Spleen (tissue), 11 donors: ENCODE data around the gene EDAR. TPM values are rescaled to one million over a fixed set of nuclear protein-coding genes. Genes with fewer than 3 reads are reported as not detected.

Experiments used
- DNase-seq: peaks from one replicate; pipeline ENCODE4 v3.0.0-alpha.2; 2020
- H3K27ac ChIP-seq, 8 donors: fragments of 200-600 bp; sonication (generic) in 7 of 8; 1 replicate in 4 of 8; 2 replicates in 4 of 8; pipeline versions ENCODE4 v1.5.0 to v1.8.0; 2016 to 2021; ENCODE audit warnings: inconsistent platforms in 4 of 8, mild to moderate bottlenecking in 4 of 8, moderate library complexity in 1 of 8
- H3K27me3 ChIP-seq, 7 donors: fragments of 200-600 bp; sonication (generic) in 6 of 7; replicated peaks in 1 of 7; 1 replicate in 4 of 7; 2 replicates in 3 of 7; pipeline versions ENCODE4 v1.5.0 to v1.8.0; 2016 to 2021; ENCODE audit warnings: inconsistent platforms in 3 of 7, mild to moderate bottlenecking in 1 of 7
- H3K36me3 ChIP-seq, 6 donors: fragments of 200-600 bp; sonication (generic) in 5 of 6; 1 replicate in 4 of 6; 2 replicates in 2 of 6; pipeline versions ENCODE4 v1.5.0 to v1.8.0; 2016 to 2021; ENCODE audit warnings: inconsistent platforms in 2 of 6
- H3K4me1 ChIP-seq, 6 donors: fragments of 200-600 bp; sonication (generic) in 5 of 6; 1 replicate in 3 of 6; 2 replicates in 3 of 6; pipeline versions ENCODE4 v1.5.0 to v1.8.0; 2016 to 2021; ENCODE audit warnings: inconsistent platforms in 3 of 6
- H3K4me3 ChIP-seq, 8 donors: fragments of 200-600 bp; sonication (generic) in 7 of 8; 1 replicate in 4 of 8; 2 replicates in 4 of 8; pipeline versions ENCODE4 v1.5.0 to v1.8.0; 2016 to 2021; ENCODE audit warnings: inconsistent platforms in 4 of 8, mild to moderate bottlenecking in 4 of 8, moderate library complexity in 2 of 8
- H3K9me3 ChIP-seq, 8 donors: fragments of 200-600 bp; sonication (generic) in 7 of 8; 1 replicate in 4 of 8; 2 replicates in 4 of 8; pipeline versions ENCODE4 v1.5.0 to v1.8.0; 2016 to 2021; ENCODE audit warnings: inconsistent platforms in 4 of 8
- CTCF ChIP-seq, 11 experiments: fragments of 200-600 bp in 7 of 11; fragments of 450-650 bp in 4 of 11; sonication (generic) in 4 of 11; IDR thresholded peaks in 8 of 11; conservative IDR thresholded peaks in 3 of 11; 1 replicate in 7 of 11; 2 replicates in 4 of 11; pipeline versions ENCODE4 v1.4.0 to v1.8.0; 2016 to 2021; ENCODE audit warnings: antibody characterized with exemption in 11 of 11, inconsistent platforms in 4 of 11, mild to moderate bottlenecking in 1 of 11
- POLR2A ChIP-seq, 3 donors: fragments of 450-650 bp; IDR thresholded peaks; one replicate each; pipeline ENCODE4 v1.5.1; 2017; ENCODE audit warnings: antibody characterized with exemption in 3 of 3, mild to moderate bottlenecking in 1 of 3
- POLR2AphosphoS5 ChIP-seq, 3 donors: sonication (generic); formaldehyde crosslinking; IDR thresholded peaks; one replicate each; pipeline ENCODE4 v1.5.1; 2017; ENCODE audit warnings: antibody characterized with exemption in 3 of 3
- WGBS, 5 donors: extraction: QIAGEN DNeasy Blood & Tissue Kit in 3 of 5; methylation state at CpG; one replicate each; pipeline versions ENCODE4 v1.1.5 to v1.1.7; 2013 to 2018; 5-methylcytosine and 5-hydroxymethylcytosine counted together
- intact Hi-C: fragments of 100-400 bp; cut with DNase I; formaldehyde crosslinking; loops from one replicate; pipeline ENCODE4 v1.15.0; 2023; ENCODE audit warnings: low total_unique reads
- polyA plus RNA-seq, 3 donors: library from polyadenylated mRNA; stranded (reverse); fragments of 200-250 nt; gene quantifications; one replicate each; pipeline ENCODE4 v1.2.1, GENCODE V29; 2013
- total RNA-seq, 7 donors: library from RNA; depleted of rRNA in 3 of 7; stranded (reverse); fragments of >200 nt in 3 of 7; fragmentation: NEBNext Ultra II Directional in 4 of 7; extraction: Animal tissue kit (Norgen Biotek cat#: 25700) in 4 of 7; gene quantifications; one replicate each; pipeline versions ENCODE4 v1.1.0 to v1.2.1, GENCODE V29; 2016 to 2021
- donor health status: healthy with polysubstance abuse.
- donor health status: DM: no; HTN: no; CAD: no; lungs with moderate emphysema.
- donor health status: DM: no; HTN: no; CAD: no.
- donor health status: Bipolar disorder and iron deficiency.
- donor health status: healthy.
- donor health status: DM: no; HTN: no; CAD: no.
- donor health status: DM: yes; HTN: yes; CAD: no.

Gene EDAR
- total and polyA plus RNA-seq, 10 donors, result 0.02 to 0.67 (median 0.15) TPM; not detected in 2

GRCh38 chr2:108868911-108869310, 120.1 kb downstream of the EDAR start:
- intact Hi-C loops, result no loop called here
- DNase-seq, result no peak
- Histone ChIP-seq H3K9me3 (peaks cover 6 to 46% (median 33%) of the 10 kb centered on the region in 8 donors), H3K4me3 (no peak overlapping the region), H3K27ac (no peak overlapping the region), H3K27me3 (no peaks in the 10 kb centered on the region), H3K36me3 (peaks cover 0 to 28% (median 0%) of the 10 kb centered on the region in 6 donors), H3K4me1 (no peaks in the 10 kb centered on the region)
- no peak for TF ChIP-seq POLR2AphosphoS5 (IDR thresholded peaks at IDR 0.05)
- TF ChIP-seq POLR2A (IDR thresholded peaks at IDR 0.05), result no peak
- no peak for TF ChIP-seq CTCF (IDR thresholded peaks at IDR 0.05 in 8 of 11, conservative IDR thresholded peaks at IDR 0.05 in 3 of 11)
- 82 to 98% (median 93%) methylated on average over 1 of the region's 1 CpG for WGBS, 5 donors

- TF ChIP-seq POLR2AphosphoS5 (IDR thresholded peaks at IDR 0.05) (no peak), POLR2A (IDR thresholded peaks at IDR 0.05) (no peak), CTCF (IDR thresholded peaks at IDR 0.05 in 8 of 11, conservative IDR thresholded peaks at IDR 0.05 in 3 of 11) (no peak)
- H3K36me3 ChIP-seq, result peaks cover 0 to 28% (median 0%) of the 10 kb centered on the region in 6 donors
- peaks cover 6 to 39% (median 29%) of the 10 kb centered on the region in 8 donors for H3K9me3 ChIP-seq
- H3K4me1 ChIP-seq, result no peaks in the 10 kb centered on the region
- no peak overlapping the region for H3K4me3 ChIP-seq
- intact Hi-C loops, result no loop called here
- no peaks in the 10 kb centered on the region for H3K27me3 ChIP-seq
- no peak overlapping the region for H3K27ac ChIP-seq
- no peak for DNase-seq
Measured at GRCh38 chr2:108866041-108866440, 123.0 kb downstream of the EDAR start.

- intact Hi-C loops, result loop anchor here (10.0 kb wide), 1 partner anchor 656 kb away; no protein-coding TSS in a partner anchor
- no peak for DNase-seq
- no peak overlapping the region for H3K4me3 ChIP-seq
- no peaks in the 10 kb centered on the region for H3K27me3 ChIP-seq
- no peaks in the 10 kb centered on the region for H3K4me1 ChIP-seq
- H3K36me3 ChIP-seq, result peaks cover 0 to 4% (median 0%) of the 10 kb centered on the region in 6 donors
- no peak for TF ChIP-seq CTCF (IDR thresholded peaks at IDR 0.05 in 8 of 11, conservative IDR thresholded peaks at IDR 0.05 in 3 of 11)
- TF ChIP-seq POLR2AphosphoS5 (IDR thresholded peaks at IDR 0.05), result no peak
- TF ChIP-seq POLR2A (IDR thresholded peaks at IDR 0.05), result no peak
- WGBS, 5 donors, result 78 to 96% (median 89%) methylated on average over 3 of the region's 3 CpGs
- H3K9me3 ChIP-seq, result no peaks in the 10 kb centered on the region
- no peak overlapping the region for H3K27ac ChIP-seq
Measured at GRCh38 chr2:108858894-108859293, 130.1 kb downstream of the EDAR start.

GRCh38 chr2:108855194-108855593, 133.8 kb downstream of the EDAR start:
- Histone ChIP-seq H3K36me3 (peaks cover 0 to 26% (median 7%) of the 10 kb centered on the region in 6 donors), H3K4me1 (no peaks in the 10 kb centered on the region), H3K27ac (no peak overlapping the region), H3K9me3 (peaks cover 0 to 6% (median 0%) of the 10 kb centered on the region in 8 donors), H3K27me3 (no peaks in the 10 kb centered on the region), H3K4me3 (no peak overlapping the region)
- no peak for DNase-seq
- intact Hi-C loops, result loop anchor here (10.0 kb wide), 1 partner anchor 660 kb away; no protein-coding TSS in a partner anchor
- 41 to 62% (median 51%) methylated on average over 1 of the region's 1 CpG for WGBS, 5 donors
- TF ChIP-seq CTCF (IDR thresholded peaks at IDR 0.05 in 8 of 11, conservative IDR thresholded peaks at IDR 0.05 in 3 of 11), result no peak
- TF ChIP-seq POLR2A (IDR thresholded peaks at IDR 0.05), result no peak
- TF ChIP-seq POLR2AphosphoS5 (IDR thresholded peaks at IDR 0.05), result no peak
